RPMI8226 (cell line): ENCODE data around the gene ADARB2.

Experiments used
- DNase-seq: peaks from one replicate; pipeline ENCODE4 v3.0.0-alpha.2; 2015

ADARB2 gene

DNA sequence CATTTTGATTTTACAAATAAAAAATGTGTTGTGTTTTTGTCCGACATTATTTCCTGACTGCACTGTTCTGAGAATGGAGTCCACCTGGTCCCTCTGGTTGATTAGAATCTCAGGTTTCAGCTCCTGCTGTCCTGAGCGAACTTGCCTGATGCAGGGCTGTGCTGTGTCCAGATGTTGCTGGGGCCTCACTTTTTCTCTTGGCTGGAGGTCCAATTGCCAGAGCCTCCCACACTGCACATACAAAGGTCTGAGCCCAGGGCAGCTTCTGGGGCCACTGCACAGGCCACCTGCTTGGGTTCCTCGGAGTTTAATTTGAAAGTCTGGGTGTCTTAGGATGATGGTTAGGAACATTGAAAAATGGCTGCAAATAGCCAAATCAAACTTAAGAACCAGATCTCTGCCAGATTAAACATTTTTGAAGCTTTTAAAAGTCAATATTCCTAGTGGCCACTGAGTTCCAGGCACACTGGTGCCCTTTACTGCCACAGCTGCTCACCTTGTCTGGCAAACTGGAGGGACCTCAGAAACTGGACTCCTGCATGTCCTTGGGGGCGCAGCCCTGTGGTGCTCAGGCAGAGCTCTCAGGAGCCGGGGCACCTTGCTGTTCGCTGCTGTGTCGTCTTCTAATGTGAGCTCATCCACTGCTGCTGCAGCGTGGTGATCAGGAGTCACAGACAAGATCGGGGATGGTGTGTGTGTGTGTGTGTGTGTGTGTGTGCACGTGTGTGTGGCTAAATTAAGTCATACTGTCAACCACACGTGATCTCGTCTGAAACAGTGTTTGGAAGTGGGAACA, 606.1 kb downstream of the ADARB2 start:
- DNase-seq, result no peak

- DNase-seq, result no peak
Observed at GRCh38 chr10:1130226-1130625, 607.1 kb downstream of the ADARB2 start.

GRCh38 chr10:1128649-1129048, 608.7 kb downstream of the ADARB2 start:
- DNase-seq, result no peak

DNA sequence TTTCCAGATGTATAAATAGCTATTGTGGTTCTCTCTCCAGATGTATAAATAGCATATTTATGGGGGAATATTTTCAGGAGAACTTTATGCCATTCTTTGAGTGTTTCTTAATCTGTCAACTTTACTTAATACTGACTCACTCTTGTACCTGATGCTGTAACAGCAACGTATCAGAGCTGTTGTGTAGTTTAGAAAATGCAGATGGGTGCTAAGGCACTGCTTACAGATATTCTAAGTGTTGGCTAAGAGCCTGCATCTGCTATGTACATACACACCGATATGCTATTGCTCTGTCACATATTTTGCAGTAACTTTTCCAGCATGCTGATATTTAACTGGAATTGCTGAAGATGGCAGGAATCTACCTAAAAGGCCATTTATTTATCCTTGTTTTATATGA, 609.2 kb downstream of the ADARB2 start:
- no peak for DNase-seq

DNA sequence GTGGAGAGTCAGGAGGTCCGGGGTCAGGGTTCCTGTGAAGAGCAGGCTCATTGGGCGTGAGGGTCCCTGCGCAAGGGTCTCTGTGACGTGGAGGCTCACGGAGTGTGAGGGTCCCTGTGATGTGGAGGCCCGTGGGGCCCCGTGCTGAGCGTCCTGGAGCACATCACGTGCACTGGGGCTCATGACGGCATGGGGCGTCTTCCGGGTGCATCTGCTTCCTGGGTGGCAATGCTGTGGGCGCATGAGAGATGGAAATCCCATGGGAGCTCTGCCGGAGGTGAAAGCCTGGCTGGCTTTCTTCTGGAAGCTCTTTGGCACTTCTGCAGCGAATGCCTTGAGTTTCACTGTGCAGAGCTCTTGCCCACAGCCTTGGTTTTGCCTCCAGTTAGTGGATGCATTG, 609.7 kb downstream of the ADARB2 start:
- DNase-seq, result no peak
